ENCODE measurements around the gene ACTN2.

ACTN2 gene

DNA sequence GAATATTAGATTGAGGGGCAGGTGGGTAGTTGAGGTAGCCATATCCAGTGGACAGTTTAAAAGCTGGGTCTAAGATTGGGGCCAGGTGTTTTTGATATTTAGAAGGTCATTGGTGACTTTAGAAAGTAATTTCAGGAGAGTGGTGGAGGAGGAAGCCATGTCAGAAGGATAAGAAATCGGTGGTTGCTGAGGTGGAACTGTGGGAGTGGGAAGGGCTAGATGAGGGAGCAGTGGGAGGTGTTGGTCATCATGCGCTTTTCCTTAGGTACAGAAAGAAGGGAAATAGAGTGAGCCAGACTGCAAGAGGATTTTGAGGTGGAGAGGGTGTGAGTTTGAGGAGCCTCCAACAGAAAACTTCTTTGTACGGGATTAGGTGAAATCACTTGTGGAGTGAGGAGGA, 116.0 kb downstream of the ACTN2 start:
- H3K4me1 ChIP-seq (ENCODE audit: control insufficient read depth, insufficient read depth, low read length): no peaks in the 10 kb centered on the region
- no peak overlapping the region for H3K27ac ChIP-seq (ENCODE audit: low read depth, low read length)
- H3K9me3 ChIP-seq (ENCODE audit: control insufficient read depth, insufficient read depth, low read depth, low read length): no peaks in the 10 kb centered on the region
- no peak overlapping the region for H3K9ac ChIP-seq (ENCODE audit: low read length)
- H3K36me3 ChIP-seq (ENCODE audit: control insufficient read depth, insufficient read depth, low read length): peaks cover 14% of the 10 kb centered on the region
- H3K27me3 ChIP-seq (ENCODE audit: control insufficient read depth, insufficient read depth, low read length): no peaks in the 10 kb centered on the region
- no peak overlapping the region for H3K4me3 ChIP-seq (ENCODE audit: low read depth, low read length)

DNA sequence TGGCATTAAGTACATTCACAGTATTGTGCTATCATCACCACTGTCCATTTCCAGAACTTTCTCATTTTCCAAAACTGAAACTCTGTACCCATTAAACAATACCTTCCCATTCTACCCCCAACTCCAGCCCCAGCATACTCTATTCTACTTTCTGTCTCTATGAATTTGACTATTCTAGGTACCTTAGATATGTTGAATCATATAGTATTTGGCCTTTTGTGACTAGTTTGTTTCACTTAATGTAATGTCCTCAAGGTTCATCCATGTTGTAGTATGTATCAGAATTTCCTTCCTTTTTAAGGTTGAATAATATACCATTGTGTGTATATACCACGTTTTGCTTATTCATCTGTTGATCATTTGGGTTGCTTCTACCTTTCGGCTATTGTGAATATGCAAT, 120.3 kb downstream of the ACTN2 start:
- H3K27me3 ChIP-seq (ENCODE audit: control insufficient read depth, insufficient read depth, low read length): no peaks in the 10 kb centered on the region
- H3K4me1 ChIP-seq (ENCODE audit: control insufficient read depth, insufficient read depth, low read length): no peaks in the 10 kb centered on the region
- no peak overlapping the region for H3K9ac ChIP-seq (ENCODE audit: low read length)
- no peaks in the 10 kb centered on the region for H3K9me3 ChIP-seq (ENCODE audit: control insufficient read depth, insufficient read depth, low read depth, low read length)
- H3K4me3 ChIP-seq (ENCODE audit: low read depth, low read length): no peak overlapping the region
- no peak overlapping the region for H3K27ac ChIP-seq (ENCODE audit: low read depth, low read length)
- peaks cover 54% of the 10 kb centered on the region for H3K36me3 ChIP-seq (ENCODE audit: control insufficient read depth, insufficient read depth, low read length)

DNA sequence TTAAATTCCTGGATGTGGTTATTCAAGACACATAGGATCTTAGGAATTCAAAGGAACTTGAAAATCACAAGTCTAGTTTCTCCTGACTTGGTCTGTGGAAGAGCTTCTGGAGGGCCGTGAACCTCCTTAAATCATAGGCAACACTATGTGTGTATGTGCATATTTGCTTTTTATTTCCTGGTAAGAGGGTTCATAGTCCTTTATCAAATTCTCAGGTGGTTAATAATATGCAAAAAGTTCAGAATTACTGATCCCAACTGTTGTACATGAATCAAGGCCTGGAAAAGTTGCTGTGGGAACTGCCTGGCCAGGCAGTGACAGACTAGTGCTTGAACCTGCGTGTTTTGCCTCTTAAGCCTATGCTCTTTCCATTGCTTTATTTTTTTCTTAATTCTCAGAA, 121.7 kb downstream of the ACTN2 start:
- Histone ChIP-seq H3K4me3 (ENCODE audit: low read depth, low read length) (no peak overlapping the region), H3K9ac (ENCODE audit: low read length) (no peak overlapping the region), H3K36me3 (ENCODE audit: control insufficient read depth, insufficient read depth, low read length) (peaks cover 64% of the 10 kb centered on the region), H3K27me3 (ENCODE audit: control insufficient read depth, insufficient read depth, low read length) (no peaks in the 10 kb centered on the region), H3K27ac (ENCODE audit: low read depth, low read length) (no peak overlapping the region), H3K4me1 (ENCODE audit: control insufficient read depth, insufficient read depth, low read length) (no peaks in the 10 kb centered on the region), H3K9me3 (ENCODE audit: control insufficient read depth, insufficient read depth, low read depth, low read length) (no peaks in the 10 kb centered on the region)

DNA sequence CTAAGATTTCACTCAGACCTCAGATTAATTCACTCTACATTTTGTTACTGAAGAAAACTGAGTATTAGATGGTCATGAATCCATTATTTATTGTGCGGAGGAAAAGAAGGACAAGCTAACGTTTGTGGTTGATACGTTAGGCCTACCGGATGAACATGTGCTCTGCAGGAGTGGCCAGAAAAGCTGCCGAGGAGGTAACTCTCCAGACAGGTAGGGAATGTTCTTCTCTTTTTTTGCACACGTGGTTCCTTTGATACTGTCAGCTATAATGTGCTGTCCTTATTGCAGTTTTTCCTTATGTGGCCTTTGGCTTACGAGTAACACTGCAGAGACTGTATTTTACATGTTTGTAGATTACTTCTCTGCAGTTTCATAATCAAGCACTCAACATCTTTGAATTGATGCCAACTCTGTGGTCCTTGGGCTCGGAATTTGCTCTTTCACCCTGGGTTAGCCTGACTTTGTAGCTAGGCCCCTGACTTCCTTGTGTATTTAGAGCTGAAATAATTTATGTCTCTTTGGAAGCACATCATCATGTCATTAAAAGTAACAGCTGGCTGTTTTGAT, 122.3 kb downstream of the ACTN2 start:
- Histone ChIP-seq H3K27ac (ENCODE audit: low read depth, low read length) (no peak overlapping the region), H3K9me3 (ENCODE audit: control insufficient read depth, insufficient read depth, low read depth, low read length) (no peaks in the 10 kb centered on the region), H3K4me3 (ENCODE audit: low read depth, low read length) (no peak overlapping the region), H3K4me1 (ENCODE audit: control insufficient read depth, insufficient read depth, low read length) (no peaks in the 10 kb centered on the region), H3K36me3 (ENCODE audit: control insufficient read depth, insufficient read depth, low read length) (peaks cover 64% of the 10 kb centered on the region), H3K9ac (ENCODE audit: low read length) (no peak overlapping the region), H3K27me3 (ENCODE audit: control insufficient read depth, insufficient read depth, low read length) (no peaks in the 10 kb centered on the region)

DNA sequence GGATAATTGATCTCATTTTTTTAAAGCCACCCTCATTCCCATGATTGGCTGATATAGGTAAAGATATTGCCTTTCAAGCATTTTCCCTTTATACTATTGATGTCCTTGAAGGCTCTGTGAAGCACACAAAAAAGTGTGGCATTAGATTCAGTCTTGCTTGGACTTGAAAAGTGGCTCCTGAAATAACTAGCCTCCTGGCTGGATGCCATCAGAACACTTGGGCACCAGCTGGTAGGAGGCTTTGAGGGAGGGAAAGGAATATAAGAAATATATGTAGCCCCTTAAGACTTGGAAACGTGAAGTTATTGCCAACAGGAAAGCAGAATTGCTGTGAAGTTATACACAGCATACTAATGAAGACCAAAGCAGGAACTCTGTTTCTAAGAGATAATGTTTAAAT, 122.8 kb downstream of the ACTN2 start:
- Histone ChIP-seq H3K4me1 (ENCODE audit: control insufficient read depth, insufficient read depth, low read length) (no peaks in the 10 kb centered on the region), H3K9ac (ENCODE audit: low read length) (no peak overlapping the region), H3K27ac (ENCODE audit: low read depth, low read length) (no peak overlapping the region), H3K27me3 (ENCODE audit: control insufficient read depth, insufficient read depth, low read length) (no peaks in the 10 kb centered on the region), H3K9me3 (ENCODE audit: control insufficient read depth, insufficient read depth, low read depth, low read length) (no peaks in the 10 kb centered on the region), H3K4me3 (ENCODE audit: low read depth, low read length) (no peak overlapping the region), H3K36me3 (ENCODE audit: control insufficient read depth, insufficient read depth, low read length) (peaks cover 65% of the 10 kb centered on the region)

DNA sequence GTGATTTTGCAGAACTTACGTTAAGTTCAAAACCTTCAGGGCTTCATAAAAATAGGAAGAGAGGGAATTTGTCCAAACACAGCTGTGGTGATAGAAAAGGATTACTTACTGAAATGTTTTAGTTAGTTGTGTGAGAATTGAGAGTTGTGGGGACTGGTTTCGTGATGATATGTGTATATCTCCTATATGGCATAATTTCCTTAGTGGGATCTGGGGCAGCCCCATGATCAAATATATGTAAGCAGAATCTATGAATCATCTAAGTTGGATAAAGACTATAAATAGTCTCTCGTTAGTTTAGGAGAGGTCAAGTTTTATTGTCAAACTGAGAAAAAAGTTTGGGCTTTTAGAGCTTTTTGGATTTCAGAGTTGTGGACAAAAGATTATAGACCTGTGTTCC, 123.7 kb downstream of the ACTN2 start:
- Histone ChIP-seq H3K4me3 (ENCODE audit: low read depth, low read length) (no peak overlapping the region), H3K9me3 (ENCODE audit: control insufficient read depth, insufficient read depth, low read depth, low read length) (no peaks in the 10 kb centered on the region), H3K27ac (ENCODE audit: low read depth, low read length) (no peak overlapping the region), H3K36me3 (ENCODE audit: control insufficient read depth, insufficient read depth, low read length) (peaks cover 70% of the 10 kb centered on the region), H3K9ac (ENCODE audit: low read length) (no peak overlapping the region), H3K4me1 (ENCODE audit: control insufficient read depth, insufficient read depth, low read length) (no peaks in the 10 kb centered on the region), H3K27me3 (ENCODE audit: control insufficient read depth, insufficient read depth, low read length) (no peaks in the 10 kb centered on the region)

DNA sequence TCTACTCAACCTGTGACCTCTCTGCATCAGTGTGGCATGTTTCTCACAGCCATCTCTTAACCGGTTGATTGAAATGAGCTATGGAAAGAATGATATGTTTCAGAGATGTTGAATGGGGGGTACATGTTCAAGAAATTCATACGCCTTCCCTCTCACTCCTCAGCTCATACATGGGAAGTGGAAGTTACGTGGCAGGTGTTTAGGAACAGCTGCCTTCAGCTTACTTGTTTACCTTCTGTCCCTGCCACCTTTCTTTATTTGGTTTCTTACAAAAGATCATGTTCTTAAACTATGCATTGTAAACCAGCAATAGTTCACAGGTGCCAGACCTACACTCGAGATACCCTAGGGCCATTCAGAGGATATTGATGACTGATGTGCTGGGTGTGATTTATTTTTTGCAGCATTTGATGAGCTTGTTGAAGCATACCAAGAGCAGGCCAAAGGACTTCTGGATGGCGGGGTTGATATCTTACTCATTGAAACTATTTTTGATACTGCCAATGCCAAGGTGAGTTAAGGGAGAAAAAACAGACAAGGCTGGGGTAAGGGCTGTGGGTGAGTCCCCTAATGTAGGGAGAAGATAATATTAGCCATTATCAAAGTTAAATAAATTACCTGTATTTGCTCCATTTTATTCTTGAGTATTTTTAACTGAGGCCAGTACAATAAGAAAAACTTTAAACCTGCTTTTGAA, 126.2 kb downstream of the ACTN2 start:
- Histone ChIP-seq H3K27me3 (ENCODE audit: control insufficient read depth, insufficient read depth, low read length) (no peaks in the 10 kb centered on the region), H3K4me3 (ENCODE audit: low read depth, low read length) (no peak overlapping the region), H3K4me1 (ENCODE audit: control insufficient read depth, insufficient read depth, low read length) (no peaks in the 10 kb centered on the region), H3K36me3 (ENCODE audit: control insufficient read depth, insufficient read depth, low read length) (peaks cover 82% of the 10 kb centered on the region), H3K9ac (ENCODE audit: low read length) (no peak overlapping the region), H3K9me3 (ENCODE audit: control insufficient read depth, insufficient read depth, low read depth, low read length) (no peaks in the 10 kb centered on the region), H3K27ac (ENCODE audit: low read depth, low read length) (no peak overlapping the region)
